Peyer's patch (tissue), 4 donors: Measurements from ENCODE around the gene CHAF1B.

Experiments used
- POLR2A ChIP-seq, 2 donors: fragments of 450-650 bp; IDR thresholded peaks; one replicate each; pipeline ENCODE4 v1.5.1; 2017; ENCODE audit warnings: antibody characterized with exemption in 2 of 2, mild to moderate bottlenecking in 2 of 2, moderate library complexity in 2 of 2
- TF ChIP-seq, protein P1 (sequence below), 6 experiments: fragments of 450-650 bp in 4 of 6; fragments of 200-600 bp in 2 of 6; sonication (generic) in 1 of 6; IDR thresholded peaks; one replicate each; pipeline ENCODE4 v1.5.1; 2017 to 2019; ENCODE audit warnings: antibody characterized with exemption in 6 of 6, mild to moderate bottlenecking in 3 of 6, moderate library complexity in 1 of 6

DNA sequence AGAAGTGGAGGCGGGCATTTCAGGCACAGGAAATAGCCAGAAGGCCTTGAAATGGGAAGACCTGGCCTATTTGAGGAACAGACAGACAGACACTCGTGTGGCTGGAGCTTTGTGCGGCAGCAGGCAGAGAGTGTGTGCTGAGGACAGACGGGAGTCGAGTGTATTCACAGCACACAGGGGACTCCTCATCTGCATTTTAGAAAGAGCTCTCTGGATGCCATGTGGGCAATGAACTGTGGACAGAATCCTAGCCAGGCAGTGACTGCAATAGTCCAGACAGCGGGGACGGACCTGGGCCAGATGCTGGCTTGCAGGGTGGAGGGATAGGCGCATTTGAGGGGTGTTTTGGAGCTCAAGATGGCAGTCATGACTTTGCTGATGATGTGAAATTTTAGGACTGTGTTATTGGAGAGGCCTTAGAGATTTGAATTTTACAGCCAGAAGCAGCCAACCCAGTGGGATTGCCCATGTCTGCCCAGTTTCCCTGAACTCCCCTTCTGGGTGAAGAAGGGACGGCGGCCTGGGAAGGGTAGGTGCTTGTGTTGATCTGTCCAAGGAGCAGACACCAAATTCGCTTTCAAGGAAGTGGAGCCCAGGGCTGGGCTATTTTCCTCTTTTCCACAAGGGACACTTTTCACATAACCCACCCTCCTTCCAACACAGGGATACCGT is 43.7 kb downstream of the CHAF1B start:
- TF ChIP-seq POLR2A (IDR thresholded peaks at IDR 0.05) = no peak
- TF ChIP-seq, protein P1, sequence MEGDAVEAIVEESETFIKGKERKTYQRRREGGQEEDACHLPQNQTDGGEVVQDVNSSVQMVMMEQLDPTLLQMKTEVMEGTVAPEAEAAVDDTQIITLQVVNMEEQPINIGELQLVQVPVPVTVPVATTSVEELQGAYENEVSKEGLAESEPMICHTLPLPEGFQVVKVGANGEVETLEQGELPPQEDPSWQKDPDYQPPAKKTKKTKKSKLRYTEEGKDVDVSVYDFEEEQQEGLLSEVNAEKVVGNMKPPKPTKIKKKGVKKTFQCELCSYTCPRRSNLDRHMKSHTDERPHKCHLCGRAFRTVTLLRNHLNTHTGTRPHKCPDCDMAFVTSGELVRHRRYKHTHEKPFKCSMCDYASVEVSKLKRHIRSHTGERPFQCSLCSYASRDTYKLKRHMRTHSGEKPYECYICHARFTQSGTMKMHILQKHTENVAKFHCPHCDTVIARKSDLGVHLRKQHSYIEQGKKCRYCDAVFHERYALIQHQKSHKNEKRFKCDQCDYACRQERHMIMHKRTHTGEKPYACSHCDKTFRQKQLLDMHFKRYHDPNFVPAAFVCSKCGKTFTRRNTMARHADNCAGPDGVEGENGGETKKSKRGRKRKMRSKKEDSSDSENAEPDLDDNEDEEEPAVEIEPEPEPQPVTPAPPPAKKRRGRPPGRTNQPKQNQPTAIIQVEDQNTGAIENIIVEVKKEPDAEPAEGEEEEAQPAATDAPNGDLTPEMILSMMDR (IDR thresholded peaks at IDR 0.05) = no peak
